EH (cell line): ENCODE data around the gene PDGFC.

Experiments used
- DNase-seq: peaks from one replicate; pipeline ENCODE4 v3.0.0-alpha.2; 2015; ENCODE audit warnings: low read depth

The PDGFC gene

GRCh38 chr4:156974264-156974663 lies 2.7 kb upstream of the PDGFC start:
- DNase-seq, result peak; percentile 81

- peak; percentile 15 for DNase-seq
These were observed 898 bp upstream of the PDGFC start for GRCh38 chr4:156972379-156973015.

GRCh38 chr4:156971165-156971675 lies 379 bp downstream of the PDGFC start:
- no peak for DNase-seq

- peak; percentile 80 for DNase-seq
These were observed 966 bp downstream of the PDGFC start for GRCh38 chr4:156970501-156971164.

- peak; percentile 9 for DNase-seq
These were observed 1.7 kb downstream of the PDGFC start for GRCh38 chr4:156969911-156970310.

GRCh38 chr4:156969101-156969500 lies 2.5 kb downstream of the PDGFC start:
- no peak for DNase-seq

GRCh38 chr4:156968479-156968984 lies 3.1 kb downstream of the PDGFC start:
- DNase-seq, result peak; percentile 84

GRCh38 chr4:156966836-156967235 lies 4.8 kb downstream of the PDGFC start:
- DNase-seq, result no peak

- no peak for DNase-seq
These were observed 8.2 kb downstream of the PDGFC start for GRCh38 chr4:156963419-156963818.

GRCh38 chr4:156962528-156962974 lies 9.0 kb downstream of the PDGFC start:
- DNase-seq, result peak; percentile 92

GRCh38 chr4:156962058-156962358 lies 9.6 kb downstream of the PDGFC start:
- no peak for DNase-seq

GRCh38 chr4:156961196-156962057 lies 10.2 kb downstream of the PDGFC start:
- DNase-seq, result peak; percentile 57

GRCh38 chr4:156959298-156959702 lies 12.3 kb downstream of the PDGFC start:
- peak; percentile 93 for DNase-seq

- peak; percentile 46 for DNase-seq
These were observed 13.1 kb downstream of the PDGFC start for GRCh38 chr4:156958276-156959074.

- DNase-seq, result no peak
These were observed 14.0 kb downstream of the PDGFC start for GRCh38 chr4:156957556-156957955.

GRCh38 chr4:156956826-156957368 lies 14.7 kb downstream of the PDGFC start:
- no peak for DNase-seq

GRCh38 chr4:156956359-156956758 lies 15.2 kb downstream of the PDGFC start:
- no peak for DNase-seq

GRCh38 chr4:156954587-156954986 lies 17.0 kb downstream of the PDGFC start:
- DNase-seq, result peak; percentile 38

- no peak for DNase-seq
These were observed 17.6 kb downstream of the PDGFC start for GRCh38 chr4:156953951-156954350.

- no peak for DNase-seq
These were observed 18.6 kb downstream of the PDGFC start for GRCh38 chr4:156953001-156953400.

GRCh38 chr4:156952078-156952759 lies 19.4 kb downstream of the PDGFC start:
- no peak for DNase-seq
